Stomach (tissue), 4 donors: ENCODE measurements around the gene NRP2.

Experiments
- POLR2A ChIP-seq, 4 donors: fragments of 450-650 bp; IDR thresholded peaks; one replicate each; pipeline ENCODE4 v1.6.1; 2016; ENCODE audit warnings: antibody characterized with exemption in 4 of 4, control low read depth in 2 of 4, mild to moderate bottlenecking in 1 of 4, moderate library complexity in 1 of 4
- POLR2AphosphoS5 ChIP-seq, 3 donors: sonication (generic); formaldehyde crosslinking; IDR thresholded peaks; one replicate each; pipeline ENCODE4 v1.6.1; 2016; ENCODE audit warnings: antibody characterized with exemption in 3 of 3
- TF ChIP-seq, protein P1 (sequence below), 7 experiments: fragments of 450-650 bp in 4 of 7; fragments of 200-600 bp in 3 of 7; sonication (generic) in 3 of 7; IDR thresholded peaks; one replicate each; pipeline ENCODE4 v1.5.1; 2016 to 2019; ENCODE audit warnings: antibody characterized with exemption in 7 of 7, control low read depth in 2 of 7, mild to moderate bottlenecking in 1 of 7

GRCh38 chr2:205642599-205643356 is 39.5 kb upstream of the NRP2 start:
- TF ChIP-seq, protein P1, sequence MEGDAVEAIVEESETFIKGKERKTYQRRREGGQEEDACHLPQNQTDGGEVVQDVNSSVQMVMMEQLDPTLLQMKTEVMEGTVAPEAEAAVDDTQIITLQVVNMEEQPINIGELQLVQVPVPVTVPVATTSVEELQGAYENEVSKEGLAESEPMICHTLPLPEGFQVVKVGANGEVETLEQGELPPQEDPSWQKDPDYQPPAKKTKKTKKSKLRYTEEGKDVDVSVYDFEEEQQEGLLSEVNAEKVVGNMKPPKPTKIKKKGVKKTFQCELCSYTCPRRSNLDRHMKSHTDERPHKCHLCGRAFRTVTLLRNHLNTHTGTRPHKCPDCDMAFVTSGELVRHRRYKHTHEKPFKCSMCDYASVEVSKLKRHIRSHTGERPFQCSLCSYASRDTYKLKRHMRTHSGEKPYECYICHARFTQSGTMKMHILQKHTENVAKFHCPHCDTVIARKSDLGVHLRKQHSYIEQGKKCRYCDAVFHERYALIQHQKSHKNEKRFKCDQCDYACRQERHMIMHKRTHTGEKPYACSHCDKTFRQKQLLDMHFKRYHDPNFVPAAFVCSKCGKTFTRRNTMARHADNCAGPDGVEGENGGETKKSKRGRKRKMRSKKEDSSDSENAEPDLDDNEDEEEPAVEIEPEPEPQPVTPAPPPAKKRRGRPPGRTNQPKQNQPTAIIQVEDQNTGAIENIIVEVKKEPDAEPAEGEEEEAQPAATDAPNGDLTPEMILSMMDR (IDR thresholded peaks at IDR 0.05): no peak
- TF ChIP-seq POLR2AphosphoS5 (IDR thresholded peaks at IDR 0.05) (no peak), POLR2A (IDR thresholded peaks at IDR 0.05) (no peak)
